Subcutaneous adipose tissue (tissue), 4 donors: ENCODE results near the gene GPR52. TPM values are rescaled to one million over a fixed set of nuclear protein-coding genes. Genes with fewer than 3 reads are reported as not detected.

ENCODE experiments used
- CTCF ChIP-seq: fragments of 450-650 bp; IDR thresholded peaks from one replicate; pipeline ENCODE4 v1.5.1; 2016; ENCODE audit warnings: low read depth, mild to moderate bottlenecking, control low read depth, antibody characterized with exemption, moderate library complexity
- total RNA-seq, 4 donors: library from RNA; depleted of rRNA; stranded (reverse); fragments of >200 nt; gene quantifications; one replicate each; pipeline ENCODE4 v1.1.0, GENCODE V29; 2016

The GPR52 gene
- 1 to 10 TPM in 3 of 4 donors, under 1 TPM in 1; 0.75 to 7.2 (median 2.7) TPM for total RNA-seq

GRCh38 chr1:174447866-174448530 is at the start of gene GPR52:
Gene GPR52 (plus strand): TSS chr1:174447964. CDS start chr1:174448112, 148 bp downstream.
- TF ChIP-seq CTCF: no peak

- no peak for TF ChIP-seq CTCF
Observed at GRCh38 chr1:174398246-174398645, 49.5 kb upstream of the GPR52 start.

- no peak for TF ChIP-seq CTCF
Observed at GRCh38 chr1:174399211-174399610, 48.6 kb upstream of the GPR52 start.

GRCh38 chr1:174401075-174401474 is 46.7 kb upstream of the GPR52 start:
- no peak for TF ChIP-seq CTCF

- no peak for TF ChIP-seq CTCF
Observed at GRCh38 chr1:174405219-174405618, 42.5 kb upstream of the GPR52 start.

GRCh38 chr1:174406421-174406820 is 41.3 kb upstream of the GPR52 start:
- no peak for TF ChIP-seq CTCF

- no peak for TF ChIP-seq CTCF
Observed at GRCh38 chr1:174407665-174408064, 40.1 kb upstream of the GPR52 start.
